ENCODE results near the gene FAM168B. TPM values are rescaled to one million over a fixed set of nuclear protein-coding genes. Genes with fewer than 3 reads are reported as not detected.

Gene FAM168B
- total and polyA plus RNA-seq, 10 of the 15 experiments (the other 5 are each of a cell fraction or from before 2014, with no cell fraction given), result 3.5 to 77.3 (median 45.9) TPM

DNA sequence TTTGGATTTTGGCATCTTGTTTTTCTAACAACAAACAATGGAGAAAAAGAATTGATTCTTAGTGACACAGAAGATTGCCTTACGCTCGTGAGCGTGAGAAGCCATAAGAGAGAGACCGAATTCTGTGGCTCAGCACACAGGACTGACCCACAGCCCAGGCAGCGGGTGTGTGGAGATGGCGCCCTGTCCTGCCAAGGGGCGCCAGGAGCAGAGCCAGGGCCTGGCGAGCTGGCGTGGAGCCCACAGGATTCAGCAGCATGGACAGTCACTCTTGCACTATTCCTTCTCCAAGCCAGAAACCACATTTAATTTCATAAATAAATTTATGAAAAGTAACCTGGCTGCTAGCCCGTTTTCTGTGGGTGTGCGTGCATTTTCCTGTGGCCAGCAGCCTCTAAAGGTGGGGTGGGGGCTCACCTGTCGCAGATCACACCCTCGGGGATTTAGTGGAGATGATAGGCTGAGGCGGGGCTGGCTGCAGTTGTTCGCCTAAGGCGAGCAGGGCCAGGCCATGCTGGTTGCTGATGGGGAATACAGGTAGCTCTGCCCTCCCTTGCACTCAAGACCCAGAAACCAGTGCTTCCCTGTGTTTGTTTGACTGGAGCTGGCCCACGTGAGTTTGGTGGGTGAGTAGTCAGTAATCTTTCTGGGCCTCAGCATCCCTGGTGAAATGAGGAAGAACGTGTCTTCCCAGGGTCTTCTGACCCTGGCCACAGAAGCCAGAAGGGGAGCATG, 46.2 kb downstream of the FAM168B start:
- H3K9ac ChIP-seq (ENCODE audit: control insufficient read depth, insufficient read depth, low read length), result no peak overlapping the region
- no peak for ATAC-seq
- no peak for FAIRE-seq
- in situ Hi-C loops (cut with MboI), result no loop called here
- POLR2A ChIA-PET, result interaction anchor here (0.6 kb wide), 1 partner anchor 49 kb away, joined by 3 read pairs; no protein-coding TSS in a partner anchor
- no peaks in the 10 kb centered on the region for H3K27me3 ChIP-seq (replicated peaks in 1 of 2; ENCODE audit: control insufficient read depth in 2 of 2, insufficient read depth in 2 of 2, low read length in 1 of 2)
- CTCF ChIA-PET, result interaction anchor here (1.0 kb wide), 1 partner anchor 13 kb away, joined by 4 read pairs; no protein-coding TSS in a partner anchor
- peaks cover 22 to 32% of the 10 kb centered on the region in 2 experiments; a peak in 3 of 4 replicates for H3K36me3 ChIP-seq (ENCODE audit: control insufficient read depth in 2 of 2, insufficient read depth in 2 of 2, low read length in 1 of 2)
- H3K4me2 ChIP-seq (ENCODE audit: control insufficient read depth, insufficient read depth), result no peak overlapping the region
- no peak overlapping the region for H3K27ac ChIP-seq (ENCODE audit: control insufficient read depth, insufficient read depth)
- TF ChIP-seq MYC (IDR thresholded peaks at IDR 0.05; ENCODE audit: insufficient read depth, insufficient read length, insufficient replicate concordance, low read length, severe bottlenecking) (no peak), BCL11A (IDR thresholded peaks at IDR 0.05; ENCODE audit: low read depth, low read length) (no peak), IKZF2 (IDR thresholded peaks at IDR 0.05) (no peak), JUNB (IDR thresholded peaks at IDR 0.05) (no peak), POLR2AphosphoS5 (IDR thresholded peaks at IDR 0.05; ENCODE audit: low read length) (peak; percentile 42; the same call in 1 of the 2 replicates), BHLHE40 (IDR thresholded peaks at IDR 0.05; ENCODE audit: borderline replicate concordance in 1 of 2, low read depth in 2 of 2, low read length in 1 of 2) (no peak), SMAD5 (IDR thresholded peaks at IDR 0.05; ENCODE audit: low read depth) (no peak)
- TF ChIP-seq, protein P1, sequence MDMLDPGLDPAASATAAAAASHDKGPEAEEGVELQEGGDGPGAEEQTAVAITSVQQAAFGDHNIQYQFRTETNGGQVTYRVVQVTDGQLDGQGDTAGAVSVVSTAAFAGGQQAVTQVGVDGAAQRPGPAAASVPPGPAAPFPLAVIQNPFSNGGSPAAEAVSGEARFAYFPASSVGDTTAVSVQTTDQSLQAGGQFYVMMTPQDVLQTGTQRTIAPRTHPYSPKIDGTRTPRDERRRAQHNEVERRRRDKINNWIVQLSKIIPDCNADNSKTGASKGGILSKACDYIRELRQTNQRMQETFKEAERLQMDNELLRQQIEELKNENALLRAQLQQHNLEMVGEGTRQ (IDR thresholded peaks at IDR 0.05; ENCODE audit: borderline replicate concordance, low read depth, low read length), result no peak
- TF ChIP-seq, protein P2, sequence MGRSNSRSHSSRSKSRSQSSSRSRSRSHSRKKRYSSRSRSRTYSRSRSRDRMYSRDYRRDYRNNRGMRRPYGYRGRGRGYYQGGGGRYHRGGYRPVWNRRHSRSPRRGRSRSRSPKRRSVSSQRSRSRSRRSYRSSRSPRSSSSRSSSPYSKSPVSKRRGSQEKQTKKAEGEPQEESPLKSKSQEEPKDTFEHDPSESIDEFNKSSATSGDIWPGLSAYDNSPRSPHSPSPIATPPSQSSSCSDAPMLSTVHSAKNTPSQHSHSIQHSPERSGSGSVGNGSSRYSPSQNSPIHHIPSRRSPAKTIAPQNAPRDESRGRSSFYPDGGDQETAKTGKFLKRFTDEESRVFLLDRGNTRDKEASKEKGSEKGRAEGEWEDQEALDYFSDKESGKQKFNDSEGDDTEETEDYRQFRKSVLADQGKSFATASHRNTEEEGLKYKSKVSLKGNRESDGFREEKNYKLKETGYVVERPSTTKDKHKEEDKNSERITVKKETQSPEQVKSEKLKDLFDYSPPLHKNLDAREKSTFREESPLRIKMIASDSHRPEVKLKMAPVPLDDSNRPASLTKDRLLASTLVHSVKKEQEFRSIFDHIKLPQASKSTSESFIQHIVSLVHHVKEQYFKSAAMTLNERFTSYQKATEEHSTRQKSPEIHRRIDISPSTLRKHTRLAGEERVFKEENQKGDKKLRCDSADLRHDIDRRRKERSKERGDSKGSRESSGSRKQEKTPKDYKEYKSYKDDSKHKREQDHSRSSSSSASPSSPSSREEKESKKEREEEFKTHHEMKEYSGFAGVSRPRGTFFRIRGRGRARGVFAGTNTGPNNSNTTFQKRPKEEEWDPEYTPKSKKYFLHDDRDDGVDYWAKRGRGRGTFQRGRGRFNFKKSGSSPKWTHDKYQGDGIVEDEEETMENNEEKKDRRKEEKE (IDR thresholded peaks at IDR 0.05), result no peak
- no peak overlapping the region for H3K4me3 ChIP-seq
- SMC1A ChIA-PET (ENCODE audit: uncharacterized antibody, unreplicated experiment), result no interaction called here
- RAD21 ChIA-PET (ENCODE audit: unreplicated experiment), result no interaction called here
- intact Hi-C loops (cut with micrococcal nuclease; ENCODE audit: unreplicated experiment), result no loop called here
- H2AFZ ChIP-seq (ENCODE audit: control insufficient read depth, low read depth, low read length), result no peak overlapping the region
- WGBS (ENCODE audit: insufficient coverage, insufficient replicate concordance, low lambda C conversion rate, missing lambda C conversion rate), result 88% methylated on average over 18 of the region's 18 CpGs
- H3K4me1 ChIP-seq (ENCODE audit: control insufficient read depth, insufficient read depth, low read length), result no peaks in the 10 kb centered on the region
- H4K20me1 ChIP-seq (ENCODE audit: control insufficient read depth, insufficient read depth), result no peaks in the 10 kb centered on the region
- H3K9me3 ChIP-seq (replicated peaks; ENCODE audit: control insufficient read depth, insufficient read depth, low read length), result no peaks in the 10 kb centered on the region
- DNase-seq (ENCODE audit: low read depth, low spot score), result no peak
- no peaks in the 10 kb centered on the region for H3K79me2 ChIP-seq (ENCODE audit: control insufficient read depth, insufficient read depth, low read length)
- BruUV-seq (replicated peaks), result no TSS peak
